Liver (tissue), 9 donors: ENCODE results near the gene RCN2. TPM values are rescaled to one million over a fixed set of nuclear protein-coding genes. Genes with fewer than 3 reads are reported as not detected.

ENCODE experiments used
- DNase-seq: peaks from one replicate; pipeline ENCODE4 v3.0.0-alpha.2; 2017; ENCODE audit warnings: low spot score
- H3K27ac ChIP-seq, 2 donors: one replicate each; pipeline ENCODE4 v1.7.0; 2013; ENCODE audit warnings: inconsistent platforms in 2 of 2, low read length in 2 of 2, control low read depth in 1 of 2, low read depth in 1 of 2, mild to moderate bottlenecking in 1 of 2
- H3K27me3 ChIP-seq, 4 donors: one replicate each; pipeline versions ENCODE4 v1.6.1 to v1.7.0; 2013; ENCODE audit warnings: low read length in 3 of 4, inconsistent platforms in 1 of 4, mild to moderate bottlenecking in 1 of 4, moderate library complexity in 1 of 4; ENCODE audit not compliant: control insufficient read depth in 4 of 4, insufficient read depth in 4 of 4
- H3K36me3 ChIP-seq, 4 donors: one replicate each; pipeline versions ENCODE4 v1.6.1 to v1.7.0; 2013; ENCODE audit warnings: low read length in 3 of 4, mild to moderate bottlenecking in 3 of 4, low read depth in 1 of 4, moderate library complexity in 1 of 4; ENCODE audit not compliant: control insufficient read depth in 4 of 4, insufficient read depth in 3 of 4
- H3K4me1 ChIP-seq, 4 donors: one replicate each; pipeline versions ENCODE4 v1.6.1 to v1.7.0; 2013; ENCODE audit warnings: low read length in 3 of 4, mild to moderate bottlenecking in 3 of 4, moderate library complexity in 1 of 4; ENCODE audit not compliant: control insufficient read depth in 4 of 4, insufficient read depth in 4 of 4
- H3K4me3 ChIP-seq, 3 donors: one replicate each; pipeline versions ENCODE4 v1.6.1 to v1.7.0; 2013; ENCODE audit warnings: low read length in 3 of 3, control low read depth in 1 of 3, low read depth in 1 of 3, mild to moderate bottlenecking in 1 of 3
- H3K9ac ChIP-seq, 2 donors: one replicate each; pipeline ENCODE4 v1.7.0; 2013; ENCODE audit warnings: low read length in 2 of 2, mild to moderate bottlenecking in 2 of 2, moderate library complexity in 2 of 2, control low read depth in 1 of 2, low read depth in 1 of 2
- H3K9me3 ChIP-seq, 4 donors: one replicate each; pipeline versions ENCODE4 v1.6.1 to v1.7.0; 2013; ENCODE audit warnings: low read length in 3 of 4; ENCODE audit not compliant: control insufficient read depth in 4 of 4
- ATF3 ChIP-seq: IDR thresholded peaks from 2 replicates; pipeline ENCODE4 v1.6.1; 2016; ENCODE audit warnings: antibody characterized with exemption
- CTCF ChIP-seq: fragments of 150-350 bp; IDR thresholded peaks from 2 replicates; pipeline ENCODE4 v1.5.1; 2017; ENCODE audit warnings: improper control_type of control experiment, low read depth, low read length; ENCODE audit not compliant: missing input control
- EGR1 ChIP-seq, 2 donors: IDR thresholded peaks; 2 replicates each; pipeline ENCODE4 v1.6.1; 2016 to 2018; ENCODE audit warnings: antibody characterized with exemption in 2 of 2, low read depth in 2 of 2
- FOXA1 ChIP-seq: IDR thresholded peaks from 2 replicates; pipeline ENCODE4 v1.6.1; 2016; ENCODE audit warnings: antibody characterized with exemption
- FOXA2 ChIP-seq: IDR thresholded peaks from 2 replicates; pipeline ENCODE4 v1.6.1; 2016; ENCODE audit warnings: antibody characterized with exemption
- GABPA ChIP-seq, 2 donors: IDR thresholded peaks in 1 of 2; conservative IDR thresholded peaks in 1 of 2; 2 replicates each; pipeline ENCODE4 v1.6.1; 2016; ENCODE audit warnings: antibody characterized with exemption in 2 of 2, mild to moderate bottlenecking in 1 of 2, moderate library complexity in 1 of 2
- HNF4A ChIP-seq, 2 donors: conservative IDR thresholded peaks; 2 replicates each; pipeline ENCODE4 v1.6.1; 2016; ENCODE audit warnings: antibody characterized with exemption in 2 of 2, mild to moderate bottlenecking in 2 of 2
- HNF4G ChIP-seq: IDR thresholded peaks from 2 replicates; pipeline ENCODE4 v1.6.1; 2016; ENCODE audit warnings: antibody characterized with exemption
- JUND ChIP-seq, 2 donors: IDR thresholded peaks; 2 replicates each; pipeline ENCODE4 v1.6.1; 2016; ENCODE audit warnings: antibody characterized with exemption in 2 of 2
- MAX ChIP-seq: IDR thresholded peaks from 2 replicates; pipeline ENCODE4 v1.6.1; 2016; ENCODE audit warnings: antibody characterized with exemption
- NR2F2 ChIP-seq: IDR thresholded peaks from 2 replicates; pipeline ENCODE4 v1.6.1; 2016; ENCODE audit warnings: antibody characterized with exemption
- RAD21 ChIP-seq, 2 donors: IDR thresholded peaks; 2 replicates each; pipeline ENCODE4 v1.6.1; 2016; ENCODE audit warnings: antibody characterized with exemption in 2 of 2, mild to moderate bottlenecking in 2 of 2
- REST ChIP-seq: IDR thresholded peaks from 2 replicates; pipeline ENCODE4 v1.6.1; 2016; ENCODE audit warnings: antibody characterized with exemption, mild to moderate bottlenecking
- RXRA ChIP-seq, 2 donors: IDR thresholded peaks; 2 replicates each; pipeline ENCODE4 v1.6.1; 2017 to 2018; ENCODE audit warnings: antibody characterized with exemption in 2 of 2, mild to moderate bottlenecking in 1 of 2
- SP1 ChIP-seq: IDR thresholded peaks from 2 replicates; pipeline ENCODE4 v1.6.1; 2018; ENCODE audit warnings: antibody characterized with exemption, mild to moderate bottlenecking
- TAF1 ChIP-seq: conservative IDR thresholded peaks from 2 replicates; pipeline ENCODE4 v1.6.1; 2016; ENCODE audit warnings: antibody characterized with exemption, mild to moderate bottlenecking
- YY1 ChIP-seq: IDR thresholded peaks from 2 replicates; pipeline ENCODE4 v1.6.1; 2016; ENCODE audit warnings: antibody characterized with exemption, mild to moderate bottlenecking
- ZBTB33 ChIP-seq: IDR thresholded peaks from 2 replicates; pipeline ENCODE4 v1.6.1; 2016; ENCODE audit warnings: antibody characterized with exemption
- WGBS: extraction: QIAGEN DNeasy Blood & Tissue Kit; methylation state at CpG from one replicate; pipeline ENCODE4 v1.1.7; 2013; 5-methylcytosine and 5-hydroxymethylcytosine counted together
- polyA plus RNA-seq, 2 donors: library from polyadenylated mRNA; stranded (reverse) in 1 of 2; unstranded in 1 of 2; fragments of 200-250 nt in 1 of 2; fragments of >200 nt in 1 of 2; fragmentation: Nextera tagmentation in 1 of 2; extraction: Ambion mirVana in 1 of 2; gene quantifications; one replicate each; pipeline versions ENCODE4 v1.2.1 to v1.2.3, GENCODE V29; 2013 to 2015
- total RNA-seq, 2 donors: library from RNA; depleted of rRNA; stranded (reverse); fragments of >200 nt; gene quantifications; one replicate each; pipeline ENCODE4 v1.2.3, GENCODE V29; 2014
- donor health status: healthy.
- donor health status: healthy.
- donor health status: healthy.
- donor health status: healthy.
- donor health status: healthy.

Gene RCN2
- total and polyA plus RNA-seq, 4 donors = 8.7 to 28.2 (median 15.1) TPM

- Histone ChIP-seq H3K4me1 (peaks cover 3 to 36% (median 22%) of the 10 kb centered on the region in 4 donors), H3K4me3 (peak within 1 kb of the TSS; percentile 57 to 88 (median 87)), H3K27me3 (no peaks in the 10 kb centered on the region), H3K27ac (peak within 1 kb of the TSS; percentile 89 to 95), H3K9ac (peak within 1 kb of the TSS; percentile 82 to 85), H3K36me3 (no peaks in the 10 kb centered on the region), H3K9me3 (no peaks in the 10 kb centered on the region)
- TF ChIP-seq SP1 (peak; percentile 71), RXRA (IDR thresholded peaks at IDR 0.05) (peak in 1 of 2 donors; percentile 7), YY1 (peak; percentile 74), NR2F2 (no peak), MAX (peak; percentile 91), TAF1 (peak; percentile 36), FOXA2 (no peak), RAD21 (IDR thresholded peaks at IDR 0.05) (peak in 1 of 2 donors; percentile 10), GABPA (IDR thresholded peaks at IDR 0.05 in 1 of 2, conservative IDR thresholded peaks at IDR 0.05 in 1 of 2) (no peak), HNF4A (conservative IDR thresholded peaks at IDR 0.05) (peak in 1 of 2 donors; percentile 55), REST (no peak), ATF3 (no peak), CTCF (no peak), HNF4G (peak; percentile 17), ZBTB33 (no peak), EGR1 (IDR thresholded peaks at IDR 0.05; ENCODE audit: low read depth in 2 of 2) (no peak), FOXA1 (no peak), JUND (IDR thresholded peaks at IDR 0.05) (no peak)
- DNase-seq = peak; percentile 84
- under 1% methylated on average over 78 of the region's 78 CpGs for WGBS
Measured at GRCh38 chr15:76905013-76905839, 26.3 kb upstream of the RCN2 start, which contains the start of gene SCAPER. Gene SCAPER, minus strand, starts transcription at chr15:76905340. Its CDS starts 21,523 bp downstream, at chr15:76883817.
